ENCODE measurements around the gene ADARB2.

The ADARB2 gene

GRCh38 chr10:1660815-1661214, 76.5 kb downstream of the ADARB2 start:
- DNase-seq (ENCODE audit: low spot score), result no peak
- TF ChIP-seq CTCF (IDR thresholded peaks at IDR 0.05; ENCODE audit: borderline replicate concordance, control extremely low read depth, extremely low read depth, insufficient read depth, missing control alignments), result no peak
- in situ Hi-C loops (cut with MboI; ENCODE audit: low sequenced_read_pairs, unreplicated experiment), result no loop called here

GRCh38 chr10:1660386-1660785, 76.9 kb downstream of the ADARB2 start:
- no peak for DNase-seq (ENCODE audit: low spot score)
- in situ Hi-C loops (cut with MboI; ENCODE audit: low sequenced_read_pairs, unreplicated experiment), result no loop called here

GRCh38 chr10:1659221-1659791, 78.0 kb downstream of the ADARB2 start:
- in situ Hi-C loops (cut with MboI; ENCODE audit: low sequenced_read_pairs, unreplicated experiment), result no loop called here
- TF ChIP-seq CTCF (IDR thresholded peaks at IDR 0.05; ENCODE audit: borderline replicate concordance, control extremely low read depth, extremely low read depth, insufficient read depth, missing control alignments), result no peak
- DNase-seq (ENCODE audit: low spot score), result no peak

More at GRCh38 chr10:1660386-1660785, 76.9 kb downstream of the ADARB2 start:
- no peak for TF ChIP-seq CTCF (IDR thresholded peaks at IDR 0.05; ENCODE audit: borderline replicate concordance, control extremely low read depth, extremely low read depth, insufficient read depth, missing control alignments)

- no peak for TF ChIP-seq CTCF (IDR thresholded peaks at IDR 0.05; ENCODE audit: borderline replicate concordance, control extremely low read depth, extremely low read depth, insufficient read depth, missing control alignments)
- in situ Hi-C loops (cut with MboI; ENCODE audit: low sequenced_read_pairs, unreplicated experiment), result no loop called here
- no peak for DNase-seq (ENCODE audit: low spot score)
These were observed 78.7 kb downstream of the ADARB2 start for GRCh38 chr10:1658658-1659057.

- in situ Hi-C loops (cut with MboI; ENCODE audit: low sequenced_read_pairs, unreplicated experiment), result no loop called here
- DNase-seq (ENCODE audit: low spot score), result no peak
- no peak for TF ChIP-seq CTCF (IDR thresholded peaks at IDR 0.05; ENCODE audit: borderline replicate concordance, control extremely low read depth, extremely low read depth, insufficient read depth, missing control alignments)
These were observed 79.8 kb downstream of the ADARB2 start for GRCh38 chr10:1657479-1657878.

GRCh38 chr10:1655367-1655766, 82.0 kb downstream of the ADARB2 start:
- TF ChIP-seq CTCF (IDR thresholded peaks at IDR 0.05; ENCODE audit: borderline replicate concordance, control extremely low read depth, extremely low read depth, insufficient read depth, missing control alignments), result no peak
- no peak for DNase-seq (ENCODE audit: low spot score)
- in situ Hi-C loops (cut with MboI; ENCODE audit: low sequenced_read_pairs, unreplicated experiment), result no loop called here

Data from GM13976 (cell line).